ENCODE results near the gene PLSCR1.
"Not testable (repeated sequence)": the region's sequence is repeated elsewhere in the genome, so short reads cannot be mapped to it uniquely, and the experiment has no call there.

The PLSCR1 gene

GRCh38 chr3:146496251-146496650, 48.2 kb downstream of the PLSCR1 start:
- Histone ChIP-seq H3K9ac (ENCODE audit: low read length) (no peak overlapping the region), H3K27ac (ENCODE audit: low read depth, low read length) (no peak overlapping the region), H3K27me3 (ENCODE audit: control insufficient read depth in 1 of 2, insufficient read depth in 2 of 2, low read length in 2 of 2) (no peaks in the 10 kb centered on the region), H3K4me1 (ENCODE audit: insufficient read depth, low read length) (no peaks in the 10 kb centered on the region), H3K4me3 (ENCODE audit: low read depth in 1 of 2, low read length in 2 of 2) (no peak overlapping the region), H3K9me3 (ENCODE audit: low read length) (no peaks in the 10 kb centered on the region), H3K36me3 (ENCODE audit: insufficient read depth, low read length) (no peaks in the 10 kb centered on the region)

GRCh38 chr3:146493761-146494160, 50.6 kb downstream of the PLSCR1 start:
- Histone ChIP-seq H3K27ac (ENCODE audit: low read depth, low read length) (no peak overlapping the region), H3K36me3 (ENCODE audit: insufficient read depth, low read length) (no peaks in the 10 kb centered on the region), H3K9me3 (ENCODE audit: low read length) (peaks cover 6% of the 10 kb centered on the region), H3K27me3 (ENCODE audit: control insufficient read depth in 1 of 2, insufficient read depth in 2 of 2, low read length in 2 of 2) (no peaks in the 10 kb centered on the region), H3K4me3 (ENCODE audit: low read depth in 1 of 2, low read length in 2 of 2) (no peak overlapping the region), H3K4me1 (ENCODE audit: insufficient read depth, low read length) (no peaks in the 10 kb centered on the region), H3K9ac (ENCODE audit: low read length) (no peak overlapping the region)

- Histone ChIP-seq H3K36me3 (ENCODE audit: insufficient read depth, low read length) (no peaks in the 10 kb centered on the region), H3K9ac (ENCODE audit: low read length) (no peak overlapping the region), H3K27ac (ENCODE audit: low read depth, low read length) (no peak overlapping the region), H3K9me3 (ENCODE audit: low read length) (peaks cover 6% of the 10 kb centered on the region), H3K27me3 (ENCODE audit: control insufficient read depth in 1 of 2, insufficient read depth in 2 of 2, low read length in 2 of 2) (no peaks in the 10 kb centered on the region), H3K4me1 (ENCODE audit: insufficient read depth, low read length) (no peaks in the 10 kb centered on the region), H3K4me3 (ENCODE audit: low read depth in 1 of 2, low read length in 2 of 2) (no peak overlapping the region)
Measured at GRCh38 chr3:146493221-146493620, 51.2 kb downstream of the PLSCR1 start.

GRCh38 chr3:146491303-146491702, 53.1 kb downstream of the PLSCR1 start:
- H3K27ac ChIP-seq (ENCODE audit: low read depth, low read length) = no peak overlapping the region
- H3K36me3 ChIP-seq (ENCODE audit: insufficient read depth, low read length) = no peaks in the 10 kb centered on the region
- H3K9me3 ChIP-seq (ENCODE audit: low read length) = peaks cover 6% of the 10 kb centered on the region

GRCh38 chr3:146485297-146485696, 59.1 kb downstream of the PLSCR1 start:
- Histone ChIP-seq H3K36me3 (ENCODE audit: insufficient read depth, low read length) (no peaks in the 10 kb centered on the region), H3K9ac (ENCODE audit: low read length) (no peak overlapping the region), H3K4me3 (ENCODE audit: low read depth in 1 of 2, low read length in 2 of 2) (no peak overlapping the region), H3K4me1 (ENCODE audit: insufficient read depth, low read length) (no peaks in the 10 kb centered on the region), H3K27ac (ENCODE audit: low read depth, low read length) (no peak overlapping the region), H3K9me3 (ENCODE audit: low read length) (no peaks in the 10 kb centered on the region), H3K27me3 (ENCODE audit: control insufficient read depth in 1 of 2, insufficient read depth in 2 of 2, low read length in 2 of 2) (no peaks in the 10 kb centered on the region)

More at GRCh38 chr3:146491303-146491702, 53.1 kb downstream of the PLSCR1 start:
- Histone ChIP-seq H3K4me1 (ENCODE audit: insufficient read depth, low read length) (no peaks in the 10 kb centered on the region), H3K27me3 (ENCODE audit: control insufficient read depth in 1 of 2, insufficient read depth in 2 of 2, low read length in 2 of 2) (no peaks in the 10 kb centered on the region), H3K4me3 (ENCODE audit: low read depth in 1 of 2, low read length in 2 of 2) (no peak overlapping the region), H3K9ac (ENCODE audit: low read length) (no peak overlapping the region)

- H3K9ac ChIP-seq (ENCODE audit: low read length) = no peak overlapping the region
- no peak overlapping the region for H3K4me3 ChIP-seq (ENCODE audit: low read depth in 1 of 2, low read length in 2 of 2)
- H3K27me3 ChIP-seq (ENCODE audit: control insufficient read depth in 1 of 2, insufficient read depth in 2 of 2, low read length in 2 of 2) = no peaks in the 10 kb centered on the region
- no peaks in the 10 kb centered on the region for H3K36me3 ChIP-seq (ENCODE audit: insufficient read depth, low read length)
- no peak overlapping the region for H3K27ac ChIP-seq (ENCODE audit: low read depth, low read length)
- no peaks in the 10 kb centered on the region for H3K9me3 ChIP-seq (ENCODE audit: low read length)
- H3K4me1 ChIP-seq (ENCODE audit: insufficient read depth, low read length) = no peaks in the 10 kb centered on the region
Measured at GRCh38 chr3:146476094-146476740, 68.2 kb downstream of the PLSCR1 start.

GRCh38 chr3:146474976-146475375, 69.4 kb downstream of the PLSCR1 start:
- not testable (repeated sequence) for H3K4me1 ChIP-seq (ENCODE audit: insufficient read depth, low read length); H3K9ac ChIP-seq (ENCODE audit: low read length); H3K9me3 ChIP-seq (ENCODE audit: low read length); H3K36me3 ChIP-seq (ENCODE audit: insufficient read depth, low read length); H3K27me3 ChIP-seq (ENCODE audit: control insufficient read depth in 1 of 2, insufficient read depth in 2 of 2, low read length in 2 of 2); H3K27ac ChIP-seq (ENCODE audit: low read depth, low read length); H3K4me3 ChIP-seq (ENCODE audit: low read depth in 1 of 2, low read length in 2 of 2)

GRCh38 chr3:146473726-146474125, 70.7 kb downstream of the PLSCR1 start:
- H3K9ac ChIP-seq (ENCODE audit: low read length) = no peak overlapping the region
- no peak overlapping the region for H3K4me3 ChIP-seq (ENCODE audit: low read depth in 1 of 2, low read length in 2 of 2)
- H3K27ac ChIP-seq (ENCODE audit: low read depth, low read length) = no peak overlapping the region
- no peaks in the 10 kb centered on the region for H3K9me3 ChIP-seq (ENCODE audit: low read length)
- no peaks in the 10 kb centered on the region for H3K36me3 ChIP-seq (ENCODE audit: insufficient read depth, low read length)
- no peaks in the 10 kb centered on the region for H3K4me1 ChIP-seq (ENCODE audit: insufficient read depth, low read length)
- H3K27me3 ChIP-seq (ENCODE audit: control insufficient read depth in 1 of 2, insufficient read depth in 2 of 2, low read length in 2 of 2) = no peaks in the 10 kb centered on the region

- no peak overlapping the region for H3K9ac ChIP-seq (ENCODE audit: low read length)
- H3K4me3 ChIP-seq (ENCODE audit: low read depth in 1 of 2, low read length in 2 of 2) = no peak overlapping the region
- no peak overlapping the region for H3K27ac ChIP-seq (ENCODE audit: low read depth, low read length)
- H3K27me3 ChIP-seq (ENCODE audit: control insufficient read depth in 1 of 2, insufficient read depth in 2 of 2, low read length in 2 of 2) = no peaks in the 10 kb centered on the region
- no peaks in the 10 kb centered on the region for H3K4me1 ChIP-seq (ENCODE audit: insufficient read depth, low read length)
- H3K36me3 ChIP-seq (ENCODE audit: insufficient read depth, low read length) = no peaks in the 10 kb centered on the region
- no peaks in the 10 kb centered on the region for H3K9me3 ChIP-seq (ENCODE audit: low read length)
Measured at GRCh38 chr3:146472611-146473010, 71.8 kb downstream of the PLSCR1 start.

GRCh38 chr3:146471012-146471411, 73.4 kb downstream of the PLSCR1 start:
- H3K27ac ChIP-seq (ENCODE audit: low read depth, low read length) = no peak overlapping the region
- H3K9ac ChIP-seq (ENCODE audit: low read length) = no peak overlapping the region
- H3K36me3 ChIP-seq (ENCODE audit: insufficient read depth, low read length) = no peaks in the 10 kb centered on the region
- no peaks in the 10 kb centered on the region for H3K27me3 ChIP-seq (ENCODE audit: control insufficient read depth in 1 of 2, insufficient read depth in 2 of 2, low read length in 2 of 2)
- H3K4me3 ChIP-seq (ENCODE audit: low read depth in 1 of 2, low read length in 2 of 2) = no peak overlapping the region
- H3K4me1 ChIP-seq (ENCODE audit: insufficient read depth, low read length) = no peaks in the 10 kb centered on the region
- no peaks in the 10 kb centered on the region for H3K9me3 ChIP-seq (ENCODE audit: low read length)

- Histone ChIP-seq H3K9ac (ENCODE audit: low read length) (no peak overlapping the region), H3K27me3 (ENCODE audit: control insufficient read depth in 1 of 2, insufficient read depth in 2 of 2, low read length in 2 of 2) (no peaks in the 10 kb centered on the region), H3K36me3 (ENCODE audit: insufficient read depth, low read length) (no peaks in the 10 kb centered on the region), H3K4me1 (ENCODE audit: insufficient read depth, low read length) (no peaks in the 10 kb centered on the region), H3K4me3 (ENCODE audit: low read depth in 1 of 2, low read length in 2 of 2) (no peak overlapping the region), H3K9me3 (ENCODE audit: low read length) (no peaks in the 10 kb centered on the region), H3K27ac (ENCODE audit: low read depth, low read length) (no peak overlapping the region)
Measured at GRCh38 chr3:146470425-146470990, 73.9 kb downstream of the PLSCR1 start.

Measured in muscle layer of colon (tissue), 2 donors.